Adrenal gland (tissue), 5 donors: ENCODE data around the gene RTL10.

ENCODE experiments used
- CTCF ChIP-seq, 6 experiments: fragments of 450-650 bp in 4 of 6; fragments of 200-600 bp in 2 of 6; sonication (generic) in 1 of 6; IDR thresholded peaks; 1 replicate in 5 of 6; 2 replicates in 1 of 6; pipeline versions ENCODE4 v1.5.1 to v1.8.0; 2016 to 2021; ENCODE audit warnings: antibody characterized with exemption in 6 of 6, mild to moderate bottlenecking in 2 of 6, moderate library complexity in 1 of 6
- POLR2A ChIP-seq, 2 donors: fragments of 450-650 bp; IDR thresholded peaks; one replicate each; pipeline ENCODE4 v1.6.1; 2017; ENCODE audit warnings: antibody characterized with exemption in 2 of 2, mild to moderate bottlenecking in 2 of 2, moderate library complexity in 1 of 2
- donor health status: DM: no; HTN: no; CAD: no.

- TF ChIP-seq CTCF (IDR thresholded peaks at IDR 0.05) (no peak), POLR2A (IDR thresholded peaks at IDR 0.05) (no peak)
These were observed 9.5 kb downstream of the RTL10 start for GRCh38 chr22:19845054-19845722.
